GM18519 (cell line): ENCODE results near the gene KIF27.
"Not testable (repeated sequence)": the region's sequence is repeated elsewhere in the genome, so short reads cannot be mapped to it uniquely, and the experiment has no call there.

ENCODE experiments used
- ATAC-seq: cut with Tn5 transposase; IDR thresholded peaks from one replicate; pipeline ENCODE4 v1.9.1; 2021; ENCODE audit warnings: mild to moderate bottlenecking, moderate library complexity; ENCODE audit not compliant: unreplicated experiment, low FRiP score

The KIF27 gene

GRCh38 chr9:83817356-83818278 lies 103.6 kb downstream of the KIF27 start, which contains the start of gene GKAP1:
Gene GKAP1 (minus strand): TSS chr9:83817769. CDS start chr9:83806517, 11,252 bp downstream.
- peak; percentile 63 for ATAC-seq

DNA sequence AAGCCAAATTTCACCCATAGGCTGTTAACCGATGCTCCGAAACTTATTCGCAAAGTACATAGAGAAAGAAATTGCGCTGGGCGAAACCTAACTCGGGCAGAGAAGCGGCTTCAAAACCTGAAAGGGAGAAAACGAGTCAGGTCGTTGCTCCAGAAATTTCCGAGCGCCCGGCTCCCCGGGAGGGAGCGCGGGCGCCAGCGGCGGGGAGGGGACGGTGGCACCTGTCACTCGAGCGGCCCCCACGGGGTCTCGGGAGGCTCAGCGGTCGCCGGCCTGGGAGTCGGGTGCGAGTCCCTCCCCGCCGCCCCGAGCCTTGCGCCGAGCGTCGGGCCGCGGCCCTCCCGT lies 104.2 kb downstream of the KIF27 start:
- not testable (repeated sequence) for ATAC-seq

DNA sequence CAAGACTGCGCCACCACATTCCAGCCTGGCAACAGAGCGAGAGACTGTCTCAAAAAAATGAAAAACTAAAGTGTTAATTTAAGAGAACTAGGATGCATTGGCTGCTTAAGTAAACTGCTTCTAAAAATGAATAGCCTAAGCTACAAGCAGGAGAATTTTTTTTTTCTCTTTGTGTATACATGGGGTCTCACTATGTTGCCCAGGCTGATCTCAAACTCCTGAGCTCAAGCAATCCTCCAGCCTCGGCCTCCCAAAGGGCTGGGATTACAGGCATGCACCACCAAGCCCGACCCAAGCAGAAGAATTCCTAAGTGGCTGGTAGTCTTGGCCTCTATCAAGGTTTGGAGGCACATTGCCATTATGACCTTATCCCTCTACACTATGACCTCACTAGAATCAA lies 106.1 kb downstream of the KIF27 start:
- ATAC-seq: not testable (repeated sequence)

- peak; percentile 53 for ATAC-seq
Measured at GRCh38 chr9:83809213-83809612, 112.0 kb downstream of the KIF27 start.

- not testable (repeated sequence) for ATAC-seq
Measured at GRCh38 chr9:83804454-83804853, 116.8 kb downstream of the KIF27 start.

DNA sequence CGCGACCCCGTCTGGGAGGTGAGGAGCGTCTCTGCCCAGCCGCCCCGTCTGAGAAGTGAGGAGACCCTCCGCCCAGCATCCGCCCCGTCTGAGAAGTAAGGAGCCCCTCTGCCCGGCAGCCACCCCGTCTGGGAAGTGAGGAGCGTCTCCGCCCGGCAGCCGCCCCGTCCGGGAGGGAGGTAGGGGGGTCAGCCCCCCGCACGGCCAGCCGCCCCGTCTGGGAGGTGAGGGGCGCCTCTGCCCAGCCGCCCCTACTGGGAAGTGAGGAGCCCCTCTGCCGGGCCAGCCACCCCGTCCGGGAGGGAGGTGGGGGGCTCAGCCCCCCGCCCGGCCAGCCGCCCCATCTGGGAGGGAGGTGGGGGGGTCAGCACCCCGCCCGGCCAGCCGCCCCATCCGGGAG lies 117.3 kb downstream of the KIF27 start:
- ATAC-seq: not testable (repeated sequence)

GRCh38 chr9:83800236-83801033 lies 120.8 kb downstream of the KIF27 start:
- ATAC-seq: no peak

DNA sequence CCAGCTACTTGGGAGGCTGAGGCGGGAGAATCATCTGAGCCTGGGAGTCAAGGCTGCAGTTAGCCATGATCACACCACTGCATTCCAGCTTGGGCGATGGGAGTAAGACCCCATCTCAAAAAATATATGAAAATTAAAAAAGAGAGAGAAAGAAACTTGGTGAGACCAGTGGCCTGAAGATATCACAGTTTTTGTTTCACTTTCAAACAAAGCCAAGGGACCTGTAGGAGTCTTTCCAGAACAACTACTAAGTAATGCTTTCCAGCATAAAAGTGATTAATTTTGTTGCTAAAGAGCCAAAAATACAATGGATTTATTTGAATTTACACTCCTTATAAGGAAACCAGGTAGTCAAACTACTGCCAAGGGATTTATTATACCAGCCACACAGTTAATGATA lies 127.2 kb downstream of the KIF27 start:
- ATAC-seq: no peak

GRCh38 chr9:83792746-83793145 lies 128.5 kb downstream of the KIF27 start:
- no peak for ATAC-seq
